Measurements from ENCODE around the gene DIS3L2.

- TF ChIP-seq POLR2AphosphoS5 (IDR thresholded peaks at IDR 0.05): no peak
- no peak for TF ChIP-seq CTCF (IDR thresholded peaks at IDR 0.05)
- TF ChIP-seq POLR2A (IDR thresholded peaks at IDR 0.05): no peak
Observed at GRCh38 chr2:232324778-232325177, 363.3 kb downstream of the DIS3L2 start.
